ENCODE data around the gene USP38. TPM values are rescaled to one million over a fixed set of nuclear protein-coding genes. Genes with fewer than 3 reads are reported as not detected.
"Not testable (repeated sequence)": the region's sequence is repeated elsewhere in the genome, so short reads cannot be mapped to it uniquely, and the experiment has no call there.

The USP38 gene
- total RNA-seq, 2 experiments from 2014 or later, result 23.3 to 24.7 TPM

- Mint-ChIP-seq H3K27ac (no peak overlapping the region), H3K36me3 (ENCODE audit: low read depth) (peaks cover 3% of the 10 kb centered on the region), H3K9me3 (no peaks in the 10 kb centered on the region), H3K4me1 (no peaks in the 10 kb centered on the region), H3K4me3 (no peak overlapping the region), H3K27me3 (peaks cover under 1% of the 10 kb centered on the region)
- CTCF ChIA-PET, result no interaction called here
- POLR2A ChIA-PET, result no interaction called here
- no peak for DNase-seq
Measured at GRCh38 chr4:143230683-143231082, 46.0 kb downstream of the USP38 start.

GRCh38 chr4:143232277-143232676, 47.6 kb downstream of the USP38 start:
- peaks cover 2% of the 10 kb centered on the region for H3K27me3 Mint-ChIP-seq
- no peaks in the 10 kb centered on the region for H3K4me1 Mint-ChIP-seq
- CTCF ChIA-PET, result no interaction called here
- H3K36me3 Mint-ChIP-seq (ENCODE audit: low read depth), result no peaks in the 10 kb centered on the region
- no peaks in the 10 kb centered on the region for H3K9me3 Mint-ChIP-seq
- no peak overlapping the region for H3K4me3 Mint-ChIP-seq
- POLR2A ChIA-PET, result no interaction called here
- H3K27ac Mint-ChIP-seq, result no peak overlapping the region
- no peak for DNase-seq

- Mint-ChIP-seq H3K27ac (no peak overlapping the region), H3K9me3 (no peaks in the 10 kb centered on the region), H3K36me3 (ENCODE audit: low read depth) (no peaks in the 10 kb centered on the region), H3K27me3 (peaks cover 2% of the 10 kb centered on the region), H3K4me1 (no peaks in the 10 kb centered on the region), H3K4me3 (no peak overlapping the region)
- ChIA-PET POLR2A (no interaction called here), CTCF (no interaction called here)
- DNase-seq, result no peak
Measured at GRCh38 chr4:143234153-143234552, 49.4 kb downstream of the USP38 start.

- DNase-seq; H3K27me3 Mint-ChIP-seq; POLR2A ChIA-PET; H3K4me1 Mint-ChIP-seq; H3K36me3 Mint-ChIP-seq (ENCODE audit: low read depth); H3K27ac Mint-ChIP-seq; H3K9me3 Mint-ChIP-seq; H3K4me3 Mint-ChIP-seq; CTCF ChIA-PET: not testable (repeated sequence)
Measured at GRCh38 chr4:143237195-143237594, 52.5 kb downstream of the USP38 start.

- no peak overlapping the region for H3K27ac Mint-ChIP-seq
- H3K4me3 Mint-ChIP-seq, result no peak overlapping the region
- H3K27me3 Mint-ChIP-seq, result no peaks in the 10 kb centered on the region
- peaks cover 2% of the 10 kb centered on the region for H3K4me1 Mint-ChIP-seq
- no peak for DNase-seq
- H3K9me3 Mint-ChIP-seq, result peaks cover 5% of the 10 kb centered on the region
- no peaks in the 10 kb centered on the region for H3K36me3 Mint-ChIP-seq (ENCODE audit: low read depth)
- ChIA-PET POLR2A (no interaction called here), CTCF (interaction anchor here (1.2 to 1.6 kb wide), 2 partner anchors 9 to 14 kb away, joined by 3 to 4 read pairs; no protein-coding TSS in a partner anchor)
Measured at GRCh38 chr4:143240939-143241679, 56.4 kb downstream of the USP38 start.

GRCh38 chr4:143241892-143242291, 57.2 kb downstream of the USP38 start:
- no peak for DNase-seq
- Mint-ChIP-seq H3K36me3 (ENCODE audit: low read depth) (no peaks in the 10 kb centered on the region), H3K27me3 (no peaks in the 10 kb centered on the region), H3K27ac (no peak overlapping the region), H3K9me3 (peaks cover 5% of the 10 kb centered on the region), H3K4me3 (no peak overlapping the region), H3K4me1 (peaks cover 2% of the 10 kb centered on the region)
- ChIA-PET CTCF (no interaction called here), POLR2A (no interaction called here)

- POLR2A ChIA-PET, result no interaction called here
- Mint-ChIP-seq H3K4me1 (peaks cover 2% of the 10 kb centered on the region), H3K27ac (no peak overlapping the region)
Measured at GRCh38 chr4:143243041-143243440, 58.3 kb downstream of the USP38 start.

GRCh38 chr4:143246977-143247376, 62.3 kb downstream of the USP38 start:
- Mint-ChIP-seq H3K4me1 (no peaks in the 10 kb centered on the region), H3K27me3 (no peaks in the 10 kb centered on the region), H3K4me3 (no peak overlapping the region), H3K27ac (no peak overlapping the region), H3K9me3 (peaks cover 5% of the 10 kb centered on the region), H3K36me3 (ENCODE audit: low read depth) (no peaks in the 10 kb centered on the region)
- CTCF ChIA-PET, result no interaction called here
- no peak for DNase-seq
- POLR2A ChIA-PET, result no interaction called here

More at GRCh38 chr4:143243041-143243440, 58.3 kb downstream of the USP38 start:
- CTCF ChIA-PET, result no interaction called here
- H3K27me3 Mint-ChIP-seq, result no peaks in the 10 kb centered on the region
- no peaks in the 10 kb centered on the region for H3K36me3 Mint-ChIP-seq (ENCODE audit: low read depth)
- H3K4me3 Mint-ChIP-seq, result no peak overlapping the region
- peaks cover 5% of the 10 kb centered on the region for H3K9me3 Mint-ChIP-seq
- no peak for DNase-seq

GRCh38 chr4:143247866-143248265, 63.1 kb downstream of the USP38 start:
- no peak overlapping the region for H3K4me3 Mint-ChIP-seq
- no peaks in the 10 kb centered on the region for H3K27me3 Mint-ChIP-seq
- CTCF ChIA-PET, result no interaction called here
- peaks cover 5% of the 10 kb centered on the region for H3K9me3 Mint-ChIP-seq
- no peaks in the 10 kb centered on the region for H3K36me3 Mint-ChIP-seq (ENCODE audit: low read depth)
- H3K27ac Mint-ChIP-seq, result no peak overlapping the region
- no peaks in the 10 kb centered on the region for H3K4me1 Mint-ChIP-seq
- no peak for DNase-seq
- POLR2A ChIA-PET, result interaction anchor here (0.5 kb wide), 1 partner anchor 23 kb away, joined by 3 read pairs; no protein-coding TSS in a partner anchor

GRCh38 chr4:143248827-143249226, 64.1 kb downstream of the USP38 start:
- no peaks in the 10 kb centered on the region for H3K27me3 Mint-ChIP-seq
- CTCF ChIA-PET, result no interaction called here

GRCh38 chr4:143250617-143251016, 65.9 kb downstream of the USP38 start:
- H3K4me3 Mint-ChIP-seq, result no peak overlapping the region
- H3K9me3 Mint-ChIP-seq, result no peaks in the 10 kb centered on the region
- ChIA-PET CTCF (interaction anchor here (1.6 kb wide), 1 partner anchor 10 kb away, joined by 4 read pairs; no protein-coding TSS in a partner anchor), POLR2A (no interaction called here)
- DNase-seq, result no peak
- no peak overlapping the region for H3K27ac Mint-ChIP-seq
- H3K4me1 Mint-ChIP-seq, result no peaks in the 10 kb centered on the region
- H3K36me3 Mint-ChIP-seq (ENCODE audit: low read depth), result no peaks in the 10 kb centered on the region
- H3K27me3 Mint-ChIP-seq, result peaks cover 2% of the 10 kb centered on the region

More at GRCh38 chr4:143248827-143249226, 64.1 kb downstream of the USP38 start:
- H3K4me3 Mint-ChIP-seq, result no peak overlapping the region
- no peaks in the 10 kb centered on the region for H3K36me3 Mint-ChIP-seq (ENCODE audit: low read depth)
- POLR2A ChIA-PET, result no interaction called here
- DNase-seq, result no peak
- H3K27ac Mint-ChIP-seq, result no peak overlapping the region
- no peaks in the 10 kb centered on the region for H3K4me1 Mint-ChIP-seq
- H3K9me3 Mint-ChIP-seq, result no peaks in the 10 kb centered on the region

GRCh38 chr4:143251348-143251747, 66.6 kb downstream of the USP38 start:
- POLR2A ChIA-PET, result no interaction called here
- Mint-ChIP-seq H3K9me3 (no peaks in the 10 kb centered on the region), H3K4me1 (no peaks in the 10 kb centered on the region), H3K27me3 (peaks cover 2% of the 10 kb centered on the region), H3K4me3 (no peak overlapping the region), H3K36me3 (ENCODE audit: low read depth) (no peaks in the 10 kb centered on the region), H3K27ac (no peak overlapping the region)
- no peak for DNase-seq
- CTCF ChIA-PET, result interaction anchor here (1.6 kb wide), 1 partner anchor 11 kb away, joined by 4 read pairs; no protein-coding TSS in a partner anchor

GRCh38 chr4:143251779-143252178, 67.1 kb downstream of the USP38 start:
- Mint-ChIP-seq H3K4me1 (no peaks in the 10 kb centered on the region), H3K36me3 (ENCODE audit: low read depth) (no peaks in the 10 kb centered on the region), H3K27me3 (peaks cover 2% of the 10 kb centered on the region), H3K4me3 (no peak overlapping the region), H3K27ac (no peak overlapping the region), H3K9me3 (no peaks in the 10 kb centered on the region)
- ChIA-PET CTCF (no interaction called here), POLR2A (no interaction called here)
- DNase-seq, result no peak

GRCh38 chr4:143252478-143252877, 67.8 kb downstream of the USP38 start:
- Mint-ChIP-seq H3K36me3 (ENCODE audit: low read depth) (no peaks in the 10 kb centered on the region), H3K27ac (no peak overlapping the region), H3K9me3 (no peaks in the 10 kb centered on the region), H3K27me3 (peaks cover 2% of the 10 kb centered on the region), H3K4me1 (no peaks in the 10 kb centered on the region), H3K4me3 (no peak overlapping the region)
- DNase-seq, result no peak
- CTCF ChIA-PET, result no interaction called here
- POLR2A ChIA-PET, result no interaction called here
